B cell (primary cell): Measurements from ENCODE around the gene SH3RF3. TPM values are rescaled to one million over a fixed set of nuclear protein-coding genes. Genes with fewer than 3 reads are reported as not detected.

Source experiments
- ATAC-seq: fragments of 200-7000 bp; cut with Tn5 transposase; one replicate; pipeline ENCODE4 v1.10.0; 2021; ENCODE audit warnings: low read depth, mild to moderate bottlenecking, moderate number of reproducible peaks, moderate library complexity
- CTCF ChIA-PET: fragments of 350-600 bp; sonication (Branson Sonifier 250); formaldehyde crosslinking; loops from one replicate; lab custom pipeline; 2021; ENCODE audit warnings: antibody characterized with exemption, inconsistent platforms; lab: Charles Lee
- POLR2A ChIA-PET: fragments of 350-600 bp; sonication (Branson Sonifier 250); formaldehyde crosslinking; loops from one replicate; lab custom pipeline; 2021; ENCODE audit warnings: antibody characterized with exemption; lab: Charles Lee
- DNase-seq: peaks from one replicate; pipeline ENCODE4 v3.0.0; 2013
- H2AFZ ChIP-seq: 2 replicates; pipeline ENCODE4 v1.6.1; 2012; ENCODE audit warnings: mild to moderate bottlenecking, low read depth, low read length; ENCODE audit not compliant: insufficient read depth, poor library complexity, severe bottlenecking
- H3K27ac ChIP-seq, 2 donors: 1 replicate in 1 of 2; 2 replicates in 1 of 2; pipeline ENCODE4 v1.5.1; 2012 to 2013; ENCODE audit warnings: low read length in 2 of 2, mild to moderate bottlenecking in 2 of 2, moderate library complexity in 1 of 2
- H3K27me3 ChIP-seq, 4 experiments: fragments of 200-600 bp in 1 of 4; sonication (generic) in 1 of 4; replicated peaks in 1 of 4; 1 replicate in 2 of 4; 2 replicates in 2 of 4; pipeline versions ENCODE4 v1.6.1 to v1.7.0; 2013 to 2016; ENCODE audit warnings: low read length in 3 of 4, mild to moderate bottlenecking in 2 of 4, mixed read lengths in 1 of 4, moderate library complexity in 1 of 4; ENCODE audit not compliant: insufficient read depth in 4 of 4, control insufficient read depth in 3 of 4; ENCODE audit errors: control extremely low read depth in 1 of 4
- H3K36me3 ChIP-seq, 2 experiments: replicated peaks in 1 of 2; 1 replicate in 1 of 2; 2 replicates in 1 of 2; pipeline versions ENCODE4 v1.6.1 to v1.7.1; 2013; ENCODE audit warnings: low read length in 1 of 2; ENCODE audit not compliant: insufficient read depth in 2 of 2, control insufficient read depth in 1 of 2; ENCODE audit errors: control extremely low read depth in 1 of 2, extremely low read depth in 1 of 2
- H3K4me1 ChIP-seq, 2 donors: fragments of 200-600 bp in 1 of 2; sonication (generic) in 1 of 2; 1 replicate in 1 of 2; 2 replicates in 1 of 2; pipeline versions ENCODE4 v1.5.1 to v1.6.1; 2013 to 2017; ENCODE audit warnings: low read length in 2 of 2; ENCODE audit not compliant: control insufficient read depth in 2 of 2, insufficient read depth in 2 of 2
- H3K4me2 ChIP-seq: replicated peaks from 2 replicates; pipeline ENCODE3; 2012; ENCODE audit warnings: mild to moderate bottlenecking, low read depth, low read length; ENCODE audit not compliant: poor library complexity, severe bottlenecking
- H3K4me3 ChIP-seq, 5 experiments: fragments of 200-600 bp in 1 of 5; sonication (generic) in 1 of 5; 1 replicate in 3 of 5; 2 replicates in 2 of 5; pipeline versions ENCODE4 v1.5.1 to v1.7.0; 2011 to 2016; ENCODE audit warnings: low read length in 4 of 5, mild to moderate bottlenecking in 4 of 5, low read depth in 2 of 5, control low read depth in 1 of 5, moderate library complexity in 1 of 5; ENCODE audit not compliant: insufficient read depth in 1 of 5; ENCODE audit errors: control extremely low read depth in 1 of 5, extremely low read depth in 1 of 5
- H3K79me2 ChIP-seq: fragments of 200-600 bp; sonication (generic); one replicate; pipeline ENCODE4 v1.6.0; 2016; ENCODE audit warnings: low read length; ENCODE audit not compliant: control insufficient read depth, insufficient read depth
- H3K9ac ChIP-seq: fragments of 200-600 bp; sonication (generic); 2 replicates; pipeline ENCODE4 v1.6.1; 2017; ENCODE audit warnings: mild to moderate bottlenecking, low read length, moderate library complexity
- H3K9me3 ChIP-seq, 3 donors: one replicate each; pipeline versions ENCODE4 v1.6.1 to v1.7.1; 2013; ENCODE audit warnings: low read length in 2 of 3; ENCODE audit not compliant: control insufficient read depth in 2 of 3, insufficient read depth in 1 of 3; ENCODE audit errors: control extremely low read depth in 1 of 3
- H4K20me1 ChIP-seq: 2 replicates; pipeline ENCODE4 v1.6.0; 2012; ENCODE audit warnings: mild to moderate bottlenecking, low read length; ENCODE audit not compliant: insufficient read depth, control insufficient read depth, poor library complexity, severe bottlenecking
- H3K27ac Mint-ChIP-seq: one replicate; pipeline ENCODE4 v1.8.0; 2021; ENCODE audit warnings: mixed read lengths
- H3K27me3 Mint-ChIP-seq: one replicate; pipeline ENCODE4 v1.8.0; 2021; ENCODE audit warnings: mixed read lengths
- H3K4me1 Mint-ChIP-seq: one replicate; pipeline ENCODE4 v1.8.0; 2021; ENCODE audit warnings: mixed read lengths
- H3K4me3 Mint-ChIP-seq: one replicate; pipeline ENCODE4 v1.8.0; 2021; ENCODE audit warnings: mixed read lengths
- H3K9me3 Mint-ChIP-seq: one replicate; pipeline ENCODE4 v1.8.0; 2022; ENCODE audit warnings: mixed read lengths; ENCODE audit not compliant: insufficient read depth
- EZH2 ChIP-seq: IDR thresholded peaks from 2 replicates; pipeline ENCODE4 v1.6.1; 2012; ENCODE audit warnings: borderline replicate concordance, low read depth, mild to moderate bottlenecking, moderate library complexity, low read length; ENCODE audit not compliant: insufficient read depth, poor library complexity, severe bottlenecking
- WGBS: methylation state at CpG from one replicate; pipeline ENCODE4 v1.1.5; 2013; ENCODE audit warnings: missing lambda C conversion rate; ENCODE audit not compliant: insufficient coverage; 5-methylcytosine and 5-hydroxymethylcytosine counted together
- intact Hi-C: fragments of 100-400 bp; cut with micrococcal nuclease; formaldehyde crosslinking; loops from one replicate; pipeline ENCODE4 v1.10.0; 2022
- polyA plus RNA-seq: library from polyadenylated mRNA; depleted of rRNA; stranded (reverse); fragments of >200 nt; gene quantifications from 2 replicates; pipeline ENCODE4 v1.2.3, GENCODE V29; 2012
- total RNA-seq, 2 donors: library from RNA; stranded (reverse); fragments of 120-200 nt in 1 of 2; gene quantifications; 1 replicate in 1 of 2; 2 replicates in 1 of 2; pipeline versions ENCODE4 v1.2.3 to v1.2.4, GENCODE V29; 2013 to 2022
- TF ChIP-seq, protein P1 (sequence below): fragments of 200-600 bp; IDR thresholded peaks from one replicate; pipeline ENCODE4 v1.8.0; 2022; ENCODE audit warnings: antibody characterized with exemption, mild to moderate bottlenecking

The SH3RF3 gene
- total and polyA plus RNA-seq, 2 donors (not counting 1 experiment from before 2014, with no cell fraction given): 0.07 to 1.2 TPM

GRCh38 chr2:109393662-109393972 lies 264.6 kb downstream of the SH3RF3 start:
- intact Hi-C loops: no loop called here
- Mint-ChIP-seq H3K27ac (no peak overlapping the region), H3K4me3 (no peak overlapping the region), H3K27me3 (no peaks in the 10 kb centered on the region), H3K4me1 (peaks cover 1% of the 10 kb centered on the region), H3K9me3 (no peaks in the 10 kb centered on the region)
- TF ChIP-seq EZH2: no peak
- TF ChIP-seq, protein P1, sequence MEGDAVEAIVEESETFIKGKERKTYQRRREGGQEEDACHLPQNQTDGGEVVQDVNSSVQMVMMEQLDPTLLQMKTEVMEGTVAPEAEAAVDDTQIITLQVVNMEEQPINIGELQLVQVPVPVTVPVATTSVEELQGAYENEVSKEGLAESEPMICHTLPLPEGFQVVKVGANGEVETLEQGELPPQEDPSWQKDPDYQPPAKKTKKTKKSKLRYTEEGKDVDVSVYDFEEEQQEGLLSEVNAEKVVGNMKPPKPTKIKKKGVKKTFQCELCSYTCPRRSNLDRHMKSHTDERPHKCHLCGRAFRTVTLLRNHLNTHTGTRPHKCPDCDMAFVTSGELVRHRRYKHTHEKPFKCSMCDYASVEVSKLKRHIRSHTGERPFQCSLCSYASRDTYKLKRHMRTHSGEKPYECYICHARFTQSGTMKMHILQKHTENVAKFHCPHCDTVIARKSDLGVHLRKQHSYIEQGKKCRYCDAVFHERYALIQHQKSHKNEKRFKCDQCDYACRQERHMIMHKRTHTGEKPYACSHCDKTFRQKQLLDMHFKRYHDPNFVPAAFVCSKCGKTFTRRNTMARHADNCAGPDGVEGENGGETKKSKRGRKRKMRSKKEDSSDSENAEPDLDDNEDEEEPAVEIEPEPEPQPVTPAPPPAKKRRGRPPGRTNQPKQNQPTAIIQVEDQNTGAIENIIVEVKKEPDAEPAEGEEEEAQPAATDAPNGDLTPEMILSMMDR: no peak
- H3K36me3 ChIP-seq: no peaks in the 10 kb centered on the region
- H3K79me2 ChIP-seq: no peaks in the 10 kb centered on the region
- DNase-seq: no peak
- no peaks in the 10 kb centered on the region for H3K9me3 ChIP-seq
- H3K9ac ChIP-seq: no peak overlapping the region
- H3K4me2 ChIP-seq: no peak overlapping the region
- ATAC-seq: no peak
- H3K4me3 ChIP-seq: no peak overlapping the region
- POLR2A ChIA-PET: no interaction called here
- peaks cover 0 to 2% (median 0%) of the 10 kb centered on the region in 4 experiments for H3K27me3 ChIP-seq
- CTCF ChIA-PET: interaction anchor here (0.6 kb wide), 1 partner anchor 287 kb away, joined by 3 read pairs; no protein-coding TSS in a partner anchor
- 92% methylated on average over 7 of the region's 7 CpGs for WGBS
- H4K20me1 ChIP-seq: no peaks in the 10 kb centered on the region
- no peak overlapping the region for H2AFZ ChIP-seq
- H3K4me1 ChIP-seq: no peaks in the 10 kb centered on the region
- no peak overlapping the region for H3K27ac ChIP-seq

DNA sequence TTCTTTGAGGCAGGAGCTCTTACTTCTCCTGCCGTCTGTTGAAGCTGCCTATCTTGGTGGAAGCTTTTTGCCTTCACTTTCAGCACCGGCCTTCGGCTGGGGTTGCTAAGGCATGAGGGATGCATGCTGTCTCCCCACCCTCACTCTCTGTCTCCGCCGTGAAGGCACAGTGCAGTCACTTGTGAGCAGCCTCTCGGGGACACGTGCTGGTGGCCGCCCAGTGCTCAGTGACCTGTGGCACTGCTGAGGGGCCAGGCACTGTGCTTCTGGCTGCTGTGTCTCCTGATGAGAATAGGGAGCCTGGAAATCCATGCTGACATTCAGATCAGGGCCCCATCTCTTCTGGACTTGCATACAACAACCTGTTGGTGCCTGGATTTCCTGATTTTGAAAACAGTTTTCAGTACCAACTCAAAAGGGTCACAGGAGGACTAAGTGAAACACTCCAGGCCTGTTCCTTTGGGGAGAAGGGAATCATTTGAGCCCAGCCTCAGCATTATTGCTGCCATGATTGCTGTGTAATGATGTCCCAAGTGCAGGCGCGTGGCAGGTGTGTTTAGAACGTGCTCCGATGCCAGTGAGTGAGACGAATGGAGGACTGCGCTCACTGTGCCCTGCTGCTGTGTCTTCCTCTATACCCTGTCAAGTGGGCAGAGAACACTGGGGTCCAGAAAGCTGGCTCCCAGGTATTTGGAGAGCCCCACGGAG lies 266.6 kb downstream of the SH3RF3 start:
- no peak for DNase-seq
- TF ChIP-seq EZH2: no peak
- TF ChIP-seq, protein P1: no peak

More for the DNA sequence above, 266.6 kb downstream of the SH3RF3 start:
- H3K27me3 Mint-ChIP-seq: no peaks in the 10 kb centered on the region
- peaks cover 2% of the 10 kb centered on the region for H3K9me3 Mint-ChIP-seq
- H3K27ac Mint-ChIP-seq: no peak overlapping the region
- whole genome bisulfite sequencing: 96% methylated on average over 14 of the region's 15 CpGs
- Histone ChIP-seq H3K4me1 (no peaks in the 10 kb centered on the region), H3K79me2 (no peaks in the 10 kb centered on the region), H2AFZ (no peak overlapping the region), H3K9ac (no peak overlapping the region), H3K27me3 (peaks cover 0 to 2% (median 0%) of the 10 kb centered on the region in 4 experiments), H4K20me1 (no peaks in the 10 kb centered on the region), H3K36me3 (no peaks in the 10 kb centered on the region), H3K4me3 (no peak overlapping the region), H3K9me3 (no peaks in the 10 kb centered on the region), H3K4me2 (no peak overlapping the region), H3K27ac (no peak overlapping the region)
- intact Hi-C loops: no loop called here
- H3K4me1 Mint-ChIP-seq: peaks cover 1% of the 10 kb centered on the region
- no peak for ATAC-seq
- CTCF ChIA-PET: no interaction called here
- no peak overlapping the region for H3K4me3 Mint-ChIP-seq
- POLR2A ChIA-PET: no interaction called here
